NCI-H2171 (cell line): ENCODE results near the gene TTC29.

Experiments
- DNase-seq: peaks from one replicate; lab custom pipeline; 2025; lab: John Stamatoyannopoulos, UW

The TTC29 gene, protein sequence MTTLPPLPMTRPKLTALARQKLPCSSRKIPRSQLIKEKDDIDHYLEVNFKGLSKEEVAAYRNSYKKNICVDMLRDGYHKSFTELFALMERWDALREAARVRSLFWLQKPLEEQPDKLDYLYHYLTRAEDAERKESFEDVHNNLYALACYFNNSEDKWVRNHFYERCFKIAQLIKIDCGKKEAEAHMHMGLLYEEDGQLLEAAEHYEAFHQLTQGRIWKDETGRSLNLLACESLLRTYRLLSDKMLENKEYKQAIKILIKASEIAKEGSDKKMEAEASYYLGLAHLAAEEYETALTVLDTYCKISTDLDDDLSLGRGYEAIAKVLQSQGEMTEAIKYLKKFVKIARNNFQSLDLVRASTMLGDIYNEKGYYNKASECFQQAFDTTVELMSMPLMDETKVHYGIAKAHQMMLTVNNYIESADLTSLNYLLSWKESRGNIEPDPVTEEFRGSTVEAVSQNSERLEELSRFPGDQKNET

DNA sequence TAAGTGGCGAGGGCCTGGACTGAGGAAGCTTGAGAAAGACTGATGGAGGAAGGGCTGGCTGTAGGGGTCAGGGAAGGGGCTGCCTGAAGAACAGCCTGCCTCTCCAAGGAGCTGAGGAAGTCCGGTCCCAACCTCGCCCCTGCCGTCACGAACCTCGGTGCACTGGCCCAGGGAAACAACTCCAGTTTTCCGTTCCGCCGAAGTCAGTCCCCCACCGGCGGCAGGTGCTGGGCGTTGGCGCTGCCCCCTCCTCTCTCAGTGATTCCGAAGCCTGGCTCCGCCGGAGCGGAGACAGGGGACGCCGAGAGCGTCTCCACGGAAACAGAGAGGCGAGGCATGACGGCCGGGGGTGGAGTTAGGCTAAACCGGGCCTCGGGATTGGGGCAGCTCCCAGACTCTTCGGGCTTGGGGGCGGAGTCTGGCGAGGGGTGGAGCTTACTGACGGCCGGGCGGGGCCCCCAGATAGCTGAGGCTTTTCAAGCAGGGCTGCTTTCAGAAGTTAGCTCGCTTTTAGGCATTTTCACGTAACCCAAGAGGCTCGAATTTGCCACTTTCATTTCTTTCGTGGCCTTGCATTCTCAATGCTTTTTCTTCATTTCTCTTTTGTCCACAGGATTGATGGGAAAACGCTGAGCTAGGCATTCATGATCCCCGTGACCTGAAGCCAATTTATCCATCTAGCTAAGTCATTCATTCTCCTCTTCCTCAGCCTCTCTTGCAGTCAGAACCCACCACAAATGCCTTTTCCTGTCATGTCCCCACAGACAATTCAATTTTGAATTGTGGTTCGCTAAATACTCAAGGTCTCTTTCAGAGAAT is at the start of gene TTC29:
TSS of gene TTC29 (minus strand) at position 309 of the 819 bp plus-strand sequence. CDS start 5,969 bp downstream, outside the sequence.
- DNase-seq = peak; percentile 39

DNA sequence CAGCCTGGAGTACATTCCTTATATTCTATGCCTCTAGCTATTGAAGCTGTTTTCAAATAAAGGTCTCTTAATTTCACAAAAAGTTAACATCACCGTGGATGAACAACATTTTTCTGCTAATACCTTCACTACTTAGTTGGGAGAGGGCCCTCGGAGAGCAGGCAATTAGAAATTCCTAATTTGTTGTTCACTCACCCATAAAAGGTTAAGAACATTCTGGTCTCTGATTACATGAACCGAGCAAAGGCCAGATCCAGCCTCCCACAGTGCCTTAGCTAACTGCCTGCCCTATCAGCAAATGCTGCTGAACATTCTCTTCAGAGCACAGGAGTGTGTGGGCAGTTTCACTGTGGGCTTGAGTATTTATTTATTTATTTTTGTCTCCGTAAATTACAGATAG is 36.0 kb upstream of the TTC29 start:
- DNase-seq = no peak

DNA sequence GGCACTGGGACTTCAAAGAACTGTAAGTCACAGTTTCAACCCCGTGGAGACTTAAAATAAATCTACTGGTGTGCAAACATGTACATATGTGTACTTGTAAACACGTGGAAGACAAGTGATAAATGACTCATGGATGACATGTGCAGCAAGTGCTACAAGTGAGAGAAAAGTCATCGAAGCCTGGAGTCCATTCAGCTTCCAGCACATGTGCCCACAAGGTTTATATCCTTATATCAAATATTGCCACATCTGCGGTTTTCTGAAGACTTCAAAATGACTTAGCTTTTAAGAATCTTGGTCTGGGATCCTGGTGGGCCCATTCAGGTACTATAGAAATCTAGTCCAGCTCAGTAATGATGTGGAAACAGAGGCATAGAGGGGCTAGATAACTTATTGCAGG is 33.0 kb upstream of the TTC29 start:
- no peak for DNase-seq

DNA sequence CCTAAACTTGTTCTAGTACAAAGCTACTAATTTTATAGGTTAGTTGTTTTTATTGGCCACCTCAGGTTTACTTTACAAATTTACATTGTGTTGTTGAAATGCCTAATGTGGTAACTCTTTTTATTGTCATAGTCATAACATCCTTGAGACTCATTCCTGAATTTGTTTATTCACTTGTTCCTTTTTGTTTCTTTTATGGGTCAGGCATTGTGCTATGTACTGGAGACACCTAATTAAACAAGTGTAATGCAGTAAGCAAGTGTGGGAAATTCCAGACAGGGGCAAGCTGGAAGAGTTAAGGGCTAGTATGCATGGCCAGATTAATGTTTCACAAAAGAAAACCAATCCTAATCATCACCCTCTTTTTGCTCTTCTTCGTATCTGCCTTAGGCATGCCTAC is 30.5 kb upstream of the TTC29 start:
- DNase-seq = no peak

DNA sequence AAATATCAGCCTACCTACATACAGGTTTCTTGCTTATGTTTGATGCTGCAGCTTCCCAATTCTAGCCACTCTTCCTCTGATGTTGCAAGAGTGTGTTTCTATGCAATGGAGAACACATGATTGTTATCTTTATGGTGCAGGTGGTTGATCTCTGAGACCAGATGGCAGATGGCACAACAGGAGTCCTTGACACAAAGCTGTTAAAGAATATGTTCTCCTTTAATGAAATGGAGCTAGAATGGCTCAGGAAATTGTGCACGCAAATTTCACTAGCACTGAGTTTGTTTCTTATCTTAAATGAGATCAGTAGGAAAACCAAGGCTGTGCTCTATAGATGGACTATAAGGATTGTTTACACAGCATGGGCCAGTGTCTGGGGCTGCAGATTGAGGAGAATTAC is 29.9 kb upstream of the TTC29 start:
- peak; percentile 29 for DNase-seq

DNA sequence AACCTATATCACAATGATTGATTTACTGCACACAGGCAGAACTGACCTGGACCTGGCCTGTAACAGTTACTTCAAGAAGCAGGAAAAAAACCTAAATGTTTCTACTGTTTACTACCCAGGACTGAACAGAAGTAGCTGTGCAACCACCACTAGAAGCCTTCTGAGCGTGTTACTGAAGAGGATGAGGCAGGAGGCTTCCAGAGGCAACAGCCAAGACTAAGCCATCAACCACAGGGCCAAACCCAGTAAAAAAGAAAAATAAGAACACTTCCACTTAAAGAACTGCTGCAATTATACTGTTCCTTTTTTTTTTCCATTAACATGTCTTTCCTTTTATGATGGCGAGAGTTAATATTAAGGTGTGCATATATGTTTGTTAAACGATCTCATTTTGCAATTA is 29.4 kb upstream of the TTC29 start:
- DNase-seq = no peak

DNA sequence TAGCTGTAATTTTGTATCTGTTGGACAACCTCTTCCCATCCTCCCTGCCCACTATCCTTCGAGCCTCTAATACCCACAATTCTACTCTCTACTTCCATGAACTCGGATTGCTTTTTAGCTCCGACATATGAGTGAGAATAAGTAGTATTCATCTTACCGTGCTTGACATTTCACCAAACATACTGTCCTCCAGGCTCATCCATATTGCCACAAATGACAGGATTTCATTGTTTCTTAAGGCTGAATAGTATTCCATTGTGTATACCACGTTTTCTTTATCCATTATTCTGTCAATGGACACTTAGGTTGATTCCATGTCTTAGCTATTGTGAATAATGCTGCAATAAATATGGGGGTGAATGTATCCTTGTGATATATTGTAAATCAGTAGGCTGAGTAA is 26.4 kb upstream of the TTC29 start:
- DNase-seq = no peak

DNA sequence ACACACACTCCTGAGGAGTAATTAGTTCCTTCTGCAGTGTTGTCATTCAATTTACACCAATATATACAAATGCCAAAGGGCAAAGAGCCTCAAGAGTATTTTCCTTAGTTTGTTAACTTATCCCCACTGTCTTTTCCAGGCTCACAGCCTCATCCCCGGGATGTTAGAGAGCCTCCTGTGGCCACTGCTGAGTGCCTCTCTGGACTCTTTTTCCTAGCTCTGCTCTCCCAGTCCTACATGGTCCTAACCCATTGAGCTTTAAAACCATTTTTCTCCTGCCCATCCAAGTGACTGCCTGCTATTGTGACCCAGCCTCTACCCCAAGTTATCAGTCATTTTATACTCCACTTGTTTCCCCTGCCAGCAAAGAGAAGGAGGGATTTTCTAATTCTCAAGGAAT is 23.5 kb upstream of the TTC29 start:
- DNase-seq = no peak

DNA sequence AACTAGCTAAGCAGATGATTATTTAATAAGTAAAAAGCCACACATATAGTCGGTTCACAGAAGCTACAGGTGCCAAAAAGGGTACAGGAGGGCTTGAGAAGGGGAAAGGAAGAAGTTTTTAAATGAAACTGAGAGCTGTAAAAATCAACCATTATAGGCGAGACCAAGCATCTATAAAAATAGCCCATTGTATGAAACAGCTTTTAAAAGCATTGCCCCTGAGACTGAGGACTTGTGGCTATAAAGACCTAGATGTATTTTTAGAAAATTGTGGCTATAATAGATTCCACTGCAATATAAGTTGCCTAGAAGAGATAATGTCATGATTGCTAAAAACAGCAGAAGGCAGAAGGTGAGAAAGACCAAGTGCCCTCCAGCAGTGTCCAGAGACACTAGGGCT is 15.0 kb upstream of the TTC29 start:
- no peak for DNase-seq

DNA sequence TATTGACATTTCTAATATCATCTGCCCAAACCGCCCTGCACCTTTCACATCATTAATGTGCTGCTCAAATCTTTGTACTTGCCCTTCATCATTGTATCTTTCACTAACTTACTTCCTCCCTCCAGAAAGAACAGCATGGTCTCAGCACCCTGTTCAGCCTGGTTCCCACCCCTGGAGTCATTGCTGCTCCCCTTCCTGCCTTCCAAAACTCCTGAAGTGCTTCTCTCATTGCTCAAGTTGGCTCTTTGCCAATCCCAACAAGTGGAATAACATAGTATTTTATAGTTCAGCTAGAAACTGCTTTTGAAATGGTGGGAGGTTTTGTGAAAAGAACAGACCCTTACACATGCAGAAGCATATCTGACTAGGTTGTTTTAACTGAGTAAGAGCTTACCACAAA is 14.0 kb upstream of the TTC29 start:
- DNase-seq = no peak

DNA sequence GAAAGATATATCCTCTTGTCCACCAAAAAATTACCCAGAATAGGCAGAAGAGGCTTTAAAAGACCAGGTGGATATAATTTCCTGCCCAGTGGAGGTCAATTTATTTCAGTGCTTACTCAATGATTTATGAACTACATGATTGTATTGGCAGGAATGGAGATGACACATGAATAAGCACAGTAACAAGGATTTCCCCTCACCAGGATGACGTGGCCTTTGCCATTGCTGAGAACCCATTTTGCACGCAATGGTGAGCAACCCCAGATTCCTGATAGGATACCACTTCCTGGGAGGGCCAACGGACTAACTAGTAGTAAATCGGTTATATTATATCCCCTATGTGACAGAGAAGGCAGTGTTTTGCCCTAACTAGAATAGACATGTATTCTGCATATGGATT is 11.6 kb upstream of the TTC29 start:
- DNase-seq = no peak

DNA sequence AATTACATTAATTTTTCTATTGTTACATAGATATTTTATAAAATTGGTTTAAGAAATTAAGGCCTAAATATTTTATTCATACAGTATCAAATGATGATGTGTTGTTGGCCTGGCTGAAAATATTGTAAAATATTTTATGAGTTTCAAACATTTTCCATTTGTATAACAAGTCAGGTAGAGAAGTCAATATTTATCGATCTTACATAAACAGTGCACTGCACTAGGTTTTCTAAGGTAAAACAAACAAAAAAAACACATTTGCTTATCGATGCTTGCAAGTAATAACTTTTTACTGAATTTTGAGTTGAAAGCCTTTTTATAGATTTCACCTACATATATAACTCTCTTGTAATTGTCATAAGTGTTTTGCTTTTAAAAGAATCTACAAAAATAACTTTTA is 7.2 kb upstream of the TTC29 start:
- DNase-seq = no peak

DNA sequence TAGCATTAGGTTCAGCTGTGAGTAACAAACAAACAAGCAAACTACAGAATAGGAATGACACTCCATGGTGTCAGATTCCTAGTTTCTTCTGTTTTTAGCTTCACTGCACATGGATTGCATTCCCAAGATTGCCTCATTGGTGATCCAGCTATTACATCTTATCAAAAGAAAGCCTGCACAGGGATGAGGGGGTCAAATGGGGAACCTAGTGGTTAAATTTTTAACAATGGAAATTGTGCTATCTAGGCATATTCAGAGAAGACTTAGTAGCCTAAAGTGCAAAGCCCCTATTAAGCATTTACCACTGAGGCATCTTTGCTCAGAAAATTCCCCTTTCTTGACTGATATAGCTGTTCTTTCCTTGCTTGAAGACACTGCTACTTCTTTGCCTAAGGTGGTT is 3.9 kb upstream of the TTC29 start:
- no peak for DNase-seq

DNA sequence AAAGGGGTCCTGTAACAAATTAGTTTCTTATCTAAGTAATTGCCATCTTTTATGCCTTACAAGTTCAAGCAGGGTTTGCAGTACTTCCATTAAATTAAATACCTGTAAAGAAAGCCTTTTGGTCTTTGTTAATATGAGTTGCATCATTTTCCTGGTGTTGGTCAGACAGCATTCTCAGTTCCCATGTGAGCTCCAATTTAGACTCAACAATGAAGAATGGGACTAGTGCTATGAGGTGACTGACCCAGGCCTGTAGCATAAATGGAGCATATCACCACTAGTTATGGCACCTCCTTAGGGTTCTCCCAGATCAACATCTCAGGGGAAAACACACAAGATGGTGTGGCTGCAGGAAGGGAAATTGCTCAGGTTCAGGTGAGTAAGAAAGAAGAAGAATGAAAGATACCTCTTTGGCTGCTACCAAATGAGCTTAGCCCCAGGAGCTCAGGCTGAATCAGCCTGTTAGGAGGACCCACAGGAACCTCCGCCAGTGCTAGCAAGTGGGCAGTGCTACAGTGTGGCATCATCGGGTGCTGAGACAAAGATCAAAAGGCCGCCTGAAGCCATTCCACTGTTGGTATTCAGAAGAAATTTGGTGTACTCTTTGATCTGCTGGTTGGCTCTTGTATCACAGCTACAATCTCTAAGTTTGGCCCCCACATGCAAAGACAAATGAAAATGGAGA is 1.8 kb downstream of the TTC29 start:
- DNase-seq = no peak

DNA sequence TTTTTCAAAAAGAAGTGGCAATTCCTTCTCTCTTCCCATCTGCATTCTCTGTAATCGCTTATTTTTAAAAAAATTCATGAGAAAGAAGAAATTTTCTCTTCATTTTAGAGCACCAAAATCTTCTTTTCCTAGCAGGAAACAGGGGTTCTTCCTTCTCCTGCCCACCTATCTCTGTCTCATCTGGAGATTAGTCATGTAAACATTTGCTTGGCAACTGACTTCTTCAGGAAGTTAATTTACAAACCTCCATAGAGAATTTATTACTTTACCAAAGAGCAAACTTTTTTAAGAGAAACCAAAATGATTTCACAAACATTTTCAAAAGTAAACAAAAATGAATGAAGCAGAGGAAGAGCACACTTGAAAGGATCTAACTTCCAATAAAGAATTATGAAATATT is 13.5 kb downstream of the TTC29 start:
- DNase-seq = no peak

DNA sequence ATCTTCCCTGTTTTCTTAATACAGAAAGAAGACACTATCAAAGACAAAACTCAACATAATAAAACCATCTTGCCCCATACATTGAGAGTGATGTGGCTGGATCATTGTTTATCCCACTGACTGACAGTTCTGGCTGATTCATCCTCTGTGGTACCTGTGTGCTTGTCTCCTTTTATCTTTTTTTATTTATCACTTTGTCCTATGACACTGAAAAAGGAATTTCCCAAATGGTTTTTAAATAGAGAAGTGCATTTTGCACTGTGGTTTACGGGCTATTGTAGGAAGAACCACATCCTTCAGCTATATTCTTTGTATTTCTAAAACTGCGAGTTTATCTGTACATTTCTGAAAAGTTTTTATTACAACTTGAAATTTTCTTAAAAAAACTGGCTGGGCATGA is 15.0 kb downstream of the TTC29 start:
- DNase-seq = no peak

DNA sequence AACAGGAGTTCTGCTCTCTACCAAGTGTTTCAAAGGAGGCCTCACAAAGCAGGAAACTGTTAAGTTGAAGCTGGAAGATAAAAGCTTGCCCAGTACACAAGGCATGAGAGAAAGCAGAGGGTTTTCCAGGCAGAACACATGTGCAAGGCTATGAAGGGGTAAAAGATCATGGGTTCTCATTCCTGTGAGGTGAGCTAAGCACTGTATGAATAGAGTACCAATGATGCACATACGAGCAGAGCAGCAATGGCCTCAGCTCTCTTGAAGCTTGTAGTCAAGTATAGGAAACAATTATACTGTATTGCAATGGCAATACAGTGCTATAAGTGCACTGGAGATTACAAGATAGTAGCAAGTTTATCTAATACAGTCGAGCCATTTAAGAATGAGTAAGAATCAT is 18.0 kb downstream of the TTC29 start:
- DNase-seq = no peak

DNA sequence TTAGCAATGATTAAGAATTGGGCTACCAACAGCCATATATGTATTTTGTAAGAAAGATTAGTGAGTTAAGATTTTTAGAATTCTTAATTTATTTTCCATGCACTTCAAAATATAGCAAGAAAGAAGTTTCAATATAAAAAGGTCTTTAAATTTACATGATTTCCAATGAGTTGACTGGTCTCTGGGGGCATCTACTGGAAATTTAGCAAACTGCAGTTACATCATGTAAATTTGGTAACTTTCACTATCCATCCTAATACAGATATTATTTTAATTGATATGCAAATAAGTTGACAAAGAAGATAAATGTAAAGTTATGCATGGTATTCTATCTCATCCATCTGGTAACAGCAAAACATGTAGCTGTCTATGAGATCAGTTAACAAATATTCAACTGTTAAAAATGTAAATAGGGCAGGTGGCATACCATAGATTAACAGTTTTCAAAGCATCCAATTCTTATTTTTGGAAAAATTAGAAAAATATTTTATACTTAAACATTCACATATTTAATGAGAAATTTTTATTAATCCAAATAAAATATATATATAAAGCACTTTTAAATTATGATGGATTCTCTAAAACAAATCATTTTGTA is 29.1 kb downstream of the TTC29 start:
- peak; percentile 0 for DNase-seq

DNA sequence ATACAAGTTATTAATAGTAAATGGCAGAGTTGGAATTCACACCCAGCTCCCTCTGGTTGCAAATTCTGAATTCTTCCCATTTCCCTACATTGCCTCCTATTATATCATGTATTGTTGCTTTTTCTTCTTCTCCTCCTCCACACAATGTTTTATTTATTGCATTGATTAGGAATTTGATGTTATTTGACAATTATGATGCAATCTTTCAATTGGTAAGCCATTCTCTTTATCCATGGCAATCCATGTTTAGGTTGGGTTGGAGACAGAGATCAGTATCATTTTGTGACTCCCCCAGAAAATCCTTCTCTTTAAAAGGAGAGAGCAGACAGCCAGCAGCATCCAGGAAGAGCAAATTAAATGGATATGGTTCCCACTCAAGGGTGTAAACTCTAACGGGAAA is 30.5 kb downstream of the TTC29 start:
- DNase-seq = no peak

DNA sequence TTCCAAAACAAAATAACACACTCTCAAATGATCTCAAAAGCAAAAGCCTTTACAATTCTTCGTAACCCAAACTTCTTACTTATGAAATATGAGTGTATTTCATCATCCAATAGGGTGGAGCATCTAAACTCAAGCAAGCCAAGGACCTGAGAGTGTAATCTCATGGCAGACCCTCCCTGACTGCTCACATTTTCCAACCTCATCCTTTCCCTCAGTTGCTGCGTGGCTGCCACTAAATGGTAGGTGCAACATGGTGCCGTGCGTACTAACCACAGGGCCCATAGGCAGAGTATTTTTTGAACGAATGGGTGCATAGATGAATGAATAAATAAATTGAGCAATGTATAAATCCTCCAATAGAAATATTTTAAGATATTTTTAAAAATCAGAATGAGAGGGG is 45.4 kb downstream of the TTC29 start:
- no peak for DNase-seq

DNA sequence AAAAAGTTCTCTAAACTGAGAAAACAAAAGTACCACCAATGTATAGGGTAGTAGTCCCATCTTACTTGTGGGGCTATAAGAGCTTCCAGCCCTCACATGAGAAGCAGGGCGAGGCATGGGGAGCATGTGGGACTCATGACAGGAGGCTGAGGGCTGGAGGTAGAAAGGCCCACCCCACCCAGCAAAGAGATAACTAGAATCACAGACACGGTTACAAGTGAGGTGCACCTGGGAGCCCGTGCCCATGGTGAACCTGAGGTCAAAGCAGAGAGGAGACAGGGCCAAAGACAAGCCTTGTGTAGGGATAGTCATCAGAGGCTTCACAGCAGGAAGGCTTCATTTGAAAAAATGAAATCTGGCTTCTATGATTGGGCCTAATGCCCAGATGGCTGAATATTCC is 55.4 kb downstream of the TTC29 start:
- DNase-seq = no peak

DNA sequence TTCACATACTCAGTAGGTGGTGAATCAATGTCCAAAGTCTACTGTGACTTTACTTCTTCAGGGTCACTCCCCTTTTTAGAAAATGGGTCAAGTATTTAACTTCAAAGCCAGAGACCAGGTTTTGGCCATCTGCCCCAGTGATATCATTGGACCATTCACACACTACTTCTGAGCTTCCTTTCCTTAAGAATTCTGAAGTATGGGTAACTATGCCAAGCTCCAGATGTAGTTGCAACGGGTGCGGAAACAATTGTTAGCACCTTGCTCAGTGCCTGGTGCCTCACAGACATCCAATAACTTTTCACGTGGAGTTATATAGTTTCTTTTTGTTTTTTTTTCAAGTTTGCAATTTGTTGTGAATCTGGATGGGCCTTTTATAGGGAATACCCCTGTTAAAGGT is 62.6 kb downstream of the TTC29 start:
- DNase-seq = no peak
